LNCAP (cell line): ENCODE measurements around the gene OBSL1.

Experiments used
- TF ChIP-seq, protein P1 (sequence below): fragments of 450-650 bp; IDR thresholded peaks from 2 replicates; pipeline ENCODE4 v1.5.1; 2017; ENCODE audit warnings: mild to moderate bottlenecking

OBSL1 gene

DNA sequence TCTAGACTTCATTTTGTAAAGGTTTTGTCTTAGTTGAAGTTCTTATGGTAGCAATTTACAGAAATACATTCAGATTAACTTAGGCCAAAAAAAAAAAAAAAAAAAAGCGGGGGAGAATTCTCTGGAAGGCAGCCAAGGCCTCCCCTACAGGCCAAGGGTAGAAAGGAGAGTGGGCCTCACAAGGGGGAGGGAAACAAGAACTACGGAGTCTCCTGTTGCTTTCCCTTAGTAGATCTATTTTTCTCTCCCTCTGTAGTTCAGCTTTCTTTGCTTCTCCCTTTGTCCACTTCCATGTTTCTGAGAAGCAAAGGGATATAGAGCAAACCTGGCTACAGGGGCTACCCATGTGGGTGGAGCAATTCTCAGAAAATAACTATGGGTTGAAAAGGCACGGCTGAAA is 23.9 kb upstream of the OBSL1 start:
- TF ChIP-seq, protein P1, sequence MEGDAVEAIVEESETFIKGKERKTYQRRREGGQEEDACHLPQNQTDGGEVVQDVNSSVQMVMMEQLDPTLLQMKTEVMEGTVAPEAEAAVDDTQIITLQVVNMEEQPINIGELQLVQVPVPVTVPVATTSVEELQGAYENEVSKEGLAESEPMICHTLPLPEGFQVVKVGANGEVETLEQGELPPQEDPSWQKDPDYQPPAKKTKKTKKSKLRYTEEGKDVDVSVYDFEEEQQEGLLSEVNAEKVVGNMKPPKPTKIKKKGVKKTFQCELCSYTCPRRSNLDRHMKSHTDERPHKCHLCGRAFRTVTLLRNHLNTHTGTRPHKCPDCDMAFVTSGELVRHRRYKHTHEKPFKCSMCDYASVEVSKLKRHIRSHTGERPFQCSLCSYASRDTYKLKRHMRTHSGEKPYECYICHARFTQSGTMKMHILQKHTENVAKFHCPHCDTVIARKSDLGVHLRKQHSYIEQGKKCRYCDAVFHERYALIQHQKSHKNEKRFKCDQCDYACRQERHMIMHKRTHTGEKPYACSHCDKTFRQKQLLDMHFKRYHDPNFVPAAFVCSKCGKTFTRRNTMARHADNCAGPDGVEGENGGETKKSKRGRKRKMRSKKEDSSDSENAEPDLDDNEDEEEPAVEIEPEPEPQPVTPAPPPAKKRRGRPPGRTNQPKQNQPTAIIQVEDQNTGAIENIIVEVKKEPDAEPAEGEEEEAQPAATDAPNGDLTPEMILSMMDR, result no peak

DNA sequence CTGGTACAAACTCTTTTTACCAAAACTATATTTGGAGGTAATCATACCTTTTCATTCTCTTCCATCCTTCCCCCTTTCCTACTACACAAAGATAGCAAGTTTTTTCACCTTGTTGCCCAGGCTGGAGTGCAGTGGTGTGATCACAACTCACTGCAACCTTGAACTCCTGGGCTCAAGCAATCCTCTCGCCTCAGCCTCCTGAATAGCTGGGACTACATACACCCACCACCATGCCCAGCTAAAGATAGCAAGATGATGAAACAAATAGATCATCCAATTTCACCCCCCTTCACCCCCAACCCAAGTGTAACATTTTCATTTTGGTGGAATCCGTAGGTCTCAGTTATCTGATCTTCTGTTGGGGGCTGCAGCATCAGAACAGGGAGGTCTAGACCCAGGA is 21.8 kb upstream of the OBSL1 start:
- TF ChIP-seq, protein P1, result no peak

DNA sequence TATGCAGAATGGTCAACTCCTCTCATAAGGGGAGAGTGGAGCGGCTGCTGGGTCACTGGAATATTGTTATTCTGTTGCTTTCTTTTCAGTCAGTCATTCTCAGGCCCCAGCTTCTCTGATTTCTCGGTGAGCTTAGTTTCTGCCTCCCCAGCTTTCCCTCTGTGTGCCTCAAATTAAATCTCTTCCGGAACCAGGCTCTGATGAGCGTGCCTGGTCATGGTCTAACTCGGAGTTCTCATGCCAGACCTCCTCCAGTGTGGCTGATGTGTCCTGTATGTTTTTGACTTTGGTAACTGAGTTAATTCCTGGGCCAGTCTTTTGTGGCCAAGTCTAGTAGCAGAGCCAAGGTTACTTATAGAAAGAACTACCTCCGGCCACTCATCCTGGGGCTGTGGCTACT is 21.4 kb upstream of the OBSL1 start:
- TF ChIP-seq, protein P1, result no peak

DNA sequence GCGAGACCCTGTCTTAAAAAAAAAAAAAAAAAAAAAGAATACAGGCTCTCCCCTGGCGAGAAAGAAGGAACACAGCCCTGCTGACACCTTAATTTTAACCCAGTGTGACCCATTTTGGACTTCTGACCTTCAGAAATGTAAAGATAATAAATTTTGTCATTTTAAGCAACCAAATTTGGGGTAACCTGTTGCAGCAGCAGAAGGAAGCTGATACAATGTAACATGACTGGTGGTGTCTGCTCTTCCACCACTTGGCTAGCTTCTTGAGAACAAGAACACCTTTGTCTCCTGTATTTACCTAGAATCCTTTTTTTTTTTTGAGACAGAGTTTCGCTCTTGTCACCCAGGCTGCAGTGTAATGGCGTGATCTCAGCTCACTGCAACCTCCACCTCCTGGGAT is 19.8 kb upstream of the OBSL1 start:
- TF ChIP-seq, protein P1, result no peak

DNA sequence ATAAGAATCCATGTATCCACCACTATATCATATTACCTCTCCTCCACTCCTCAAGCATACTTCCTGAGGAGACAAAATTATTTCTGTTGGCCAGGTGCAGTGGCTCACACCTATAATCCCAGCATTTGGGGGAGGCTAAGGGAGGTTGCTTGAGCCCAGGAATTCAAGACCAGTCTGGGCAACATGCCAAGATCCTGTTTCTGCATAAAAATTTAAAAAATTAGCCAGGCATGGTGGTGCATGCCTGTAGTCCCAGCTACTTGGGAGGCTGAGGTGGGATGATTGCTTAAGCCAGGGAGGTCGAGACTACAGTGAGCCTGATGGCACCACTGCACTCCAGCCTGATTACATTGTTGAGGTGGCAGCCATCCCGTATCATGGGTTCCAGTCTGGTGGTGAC is 10.0 kb upstream of the OBSL1 start:
- TF ChIP-seq, protein P1, result no peak

DNA sequence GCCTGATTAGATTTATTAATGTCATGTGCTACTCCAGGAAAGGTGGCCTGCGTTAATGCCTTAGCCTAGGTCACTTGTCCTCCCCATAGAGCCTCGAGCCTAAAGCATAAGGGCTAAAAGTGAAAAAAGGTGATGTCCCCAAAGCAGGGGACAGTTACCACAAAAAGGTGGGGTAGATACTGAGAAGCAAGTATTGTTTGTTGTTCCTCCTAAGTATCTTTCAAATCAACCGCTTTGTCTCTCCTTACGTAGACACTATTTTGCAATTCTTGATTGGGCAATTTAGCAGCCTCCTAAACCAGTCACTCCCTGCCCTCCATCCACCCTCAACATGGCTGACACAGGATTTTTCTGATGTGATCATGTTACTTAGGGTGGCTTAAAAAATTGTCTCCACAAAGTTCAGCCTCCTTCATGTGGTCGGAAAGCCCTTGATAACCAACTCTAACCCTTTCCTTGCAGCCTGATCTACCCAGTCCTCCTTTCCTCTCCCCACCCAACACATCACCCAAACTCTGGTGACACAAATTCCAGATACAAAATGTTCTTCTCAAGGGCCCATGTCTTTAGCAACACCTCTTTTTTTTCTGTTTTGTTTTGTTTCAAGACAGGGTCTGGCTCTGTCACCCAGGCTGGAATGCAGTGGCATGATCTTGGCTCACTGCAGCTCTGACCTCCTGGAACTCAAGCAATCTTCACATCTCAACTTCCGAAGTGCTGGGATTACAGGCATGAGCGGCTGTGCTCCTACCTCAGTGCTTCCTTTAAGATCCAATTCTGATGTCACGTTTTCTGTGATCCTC is 7.7 kb upstream of the OBSL1 start:
- TF ChIP-seq, protein P1, result no peak

DNA sequence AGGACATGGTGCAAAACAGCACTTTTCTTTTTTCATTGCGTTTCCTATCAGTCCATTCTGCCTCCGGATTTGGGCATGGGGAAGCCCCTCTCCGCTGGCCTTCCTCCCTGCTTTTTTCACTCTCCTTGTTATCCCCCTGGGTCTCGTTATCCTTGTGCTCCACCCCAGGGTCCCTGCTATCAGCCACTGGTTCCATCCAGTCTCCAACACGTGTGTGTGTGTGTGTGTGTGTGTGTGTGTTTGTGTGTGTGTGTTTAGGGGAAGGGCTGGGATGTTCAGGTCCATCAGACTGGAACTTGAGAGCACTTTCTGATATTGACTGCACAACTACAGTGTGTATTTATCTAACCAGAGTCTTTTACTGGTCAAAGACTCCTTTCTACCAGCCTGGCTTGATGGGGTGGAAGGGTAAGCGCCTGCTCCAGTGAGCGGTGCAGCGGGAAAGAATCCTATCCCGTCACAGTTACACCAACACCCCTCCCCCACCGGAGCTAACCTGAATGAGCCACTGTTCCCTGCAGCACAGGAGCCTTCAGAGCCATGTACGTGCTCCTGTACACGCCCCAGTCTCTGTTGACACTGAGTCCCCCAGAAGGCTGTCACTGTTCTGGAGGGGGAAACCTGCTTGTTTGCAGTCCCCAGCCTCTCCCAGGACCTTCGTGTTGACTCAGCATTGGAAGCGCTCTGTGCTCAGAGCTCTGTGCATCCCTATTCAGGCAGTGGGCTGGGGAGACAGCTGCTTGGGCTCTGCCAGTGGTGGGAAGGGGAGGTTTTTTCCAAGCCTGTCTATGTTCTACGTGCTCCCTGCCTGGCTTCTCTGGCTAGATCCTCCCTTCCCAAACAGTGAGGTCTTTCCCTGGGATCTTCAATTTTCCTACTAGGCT is 5.4 kb upstream of the OBSL1 start:
- TF ChIP-seq, protein P1, result no peak
